SK-N-SH treated with all-trans-retinoic acid at 6 μM for 48 hours (cell line): ENCODE results near the gene SLC22A3.

ENCODE experiments used
- ATAC-seq: fragments of 200-7000 bp; cut with Tn5 transposase; 3 replicates; pipeline ENCODE4 v1.9.1; 2020; ENCODE audit warnings: mild to moderate bottlenecking, moderate library complexity
- ARNTL ChIP-seq: fragments of 450-650 bp; formaldehyde crosslinking; IDR thresholded peaks from 2 replicates; pipeline ENCODE4 v1.5.0; 2020; ENCODE audit warnings: low read depth, mild to moderate bottlenecking, moderate library complexity, borderline replicate concordance
- BACH2 ChIP-seq: fragments of 250-450 bp; sonication (Bioruptor Pico); IDR thresholded peaks from 2 replicates; pipeline ENCODE4 v1.9.0; 2021; ENCODE audit warnings: mild to moderate bottlenecking, borderline replicate concordance
- CSDC2 ChIP-seq: fragments of 250-450 bp; sonication (Bioruptor Pico); IDR thresholded peaks from 2 replicates; pipeline ENCODE4 v1.5.0; 2020; ENCODE audit warnings: mild to moderate bottlenecking, moderate library complexity
- GLIS3 ChIP-seq: fragments of 250-450 bp; sonication (Bioruptor Pico); IDR thresholded peaks from 2 replicates; pipeline ENCODE4 v1.5.0; 2020; ENCODE audit warnings: mild to moderate bottlenecking, moderate library complexity
- ISL1 ChIP-seq: fragments of 250-450 bp; sonication (Bioruptor Pico); IDR thresholded peaks from 2 replicates; pipeline ENCODE4 v2.1.2; 2022; ENCODE audit warnings: mild to moderate bottlenecking, moderate library complexity
- OSR1 ChIP-seq: fragments of 250-450 bp; sonication (Bioruptor Pico); IDR thresholded peaks from 2 replicates; pipeline ENCODE4 v1.8.0; 2022; ENCODE audit warnings: moderate library complexity, mild to moderate bottlenecking, inconsistent platforms
- PPARA ChIP-seq: fragments of 250-450 bp; sonication (Bioruptor Pico); IDR thresholded peaks from 2 replicates; pipeline ENCODE4 v1.5.0; 2020; ENCODE audit warnings: mild to moderate bottlenecking, borderline replicate concordance
- RARB ChIP-seq: fragments of 250-450 bp; sonication (Bioruptor Pico); IDR thresholded peaks from 2 replicates; pipeline ENCODE4 v1.8.0; 2021; ENCODE audit warnings: mild to moderate bottlenecking, moderate library complexity
- SNAI2 ChIP-seq: fragments of 250-450 bp; sonication (Bioruptor Pico); IDR thresholded peaks from 2 replicates; pipeline ENCODE4 v1.5.0; 2020; ENCODE audit warnings: mild to moderate bottlenecking, moderate library complexity
- TCF4 ChIP-seq: fragments of 250-450 bp; sonication (Bioruptor Pico); IDR thresholded peaks from 2 replicates; pipeline ENCODE4 v1.8.0; 2021; ENCODE audit warnings: mild to moderate bottlenecking, moderate library complexity, borderline replicate concordance
- TOX ChIP-seq: fragments of 250-450 bp; sonication (Bioruptor Pico); IDR thresholded peaks from 2 replicates; pipeline ENCODE4 v1.8.0; 2021; ENCODE audit warnings: mild to moderate bottlenecking, moderate library complexity, borderline replicate concordance
- ZC3H10 ChIP-seq: fragments of 250-450 bp; sonication (Bioruptor Pico); IDR thresholded peaks from 2 replicates; pipeline ENCODE4 v1.5.1; 2021; ENCODE audit warnings: mild to moderate bottlenecking, moderate library complexity
- ZFP30 ChIP-seq: fragments of 450-650 bp; formaldehyde crosslinking; IDR thresholded peaks from 2 replicates; pipeline ENCODE4 v1.5.0; 2022; ENCODE audit warnings: mild to moderate bottlenecking, moderate library complexity
- ZNF565 ChIP-seq: fragments of 450-650 bp; formaldehyde crosslinking; conservative IDR thresholded peaks from 2 replicates; pipeline ENCODE4 v1.5.0; 2020; ENCODE audit warnings: low read depth, mild to moderate bottlenecking, moderate library complexity
- ZNF70 ChIP-seq: fragments of 450-650 bp; formaldehyde crosslinking; IDR thresholded peaks from 2 replicates; pipeline ENCODE4 v1.5.0; 2020; ENCODE audit warnings: mild to moderate bottlenecking, moderate library complexity
- ZNF8 ChIP-seq: fragments of 450-650 bp; formaldehyde crosslinking; IDR thresholded peaks from 2 replicates; pipeline ENCODE4 v1.5.0; 2020; ENCODE audit warnings: mild to moderate bottlenecking, moderate library complexity
- TF ChIP-seq, protein P1 (sequence below): fragments of 250-450 bp; sonication (Bioruptor Pico); IDR thresholded peaks from 2 replicates; pipeline ENCODE4 v1.5.1; 2020; ENCODE audit warnings: low read depth, mild to moderate bottlenecking, moderate library complexity
- TF ChIP-seq, protein P2 (sequence below): fragments of 250-450 bp; sonication (Bioruptor Pico); IDR thresholded peaks from 2 replicates; pipeline ENCODE4 v1.5.0; 2020; ENCODE audit warnings: mild to moderate bottlenecking, moderate library complexity
- TF ChIP-seq, protein P3 (sequence below): fragments of 250-450 bp; sonication (Bioruptor Pico); IDR thresholded peaks from 2 replicates; pipeline ENCODE4 v1.8.0; 2020; ENCODE audit warnings: mild to moderate bottlenecking, moderate library complexity, borderline replicate concordance
- TF ChIP-seq, protein P4 (sequence below): fragments of 250-450 bp; sonication (Bioruptor Pico); IDR thresholded peaks from 2 replicates; pipeline ENCODE4 v1.8.0; 2021; ENCODE audit warnings: low read depth, mild to moderate bottlenecking, moderate library complexity, borderline replicate concordance
- TF ChIP-seq, protein P5 (sequence below): fragments of 250-450 bp; sonication (Bioruptor Pico); IDR thresholded peaks from 2 replicates; pipeline ENCODE4 v1.5.1; 2021; ENCODE audit warnings: mild to moderate bottlenecking, moderate library complexity

SLC22A3 gene

DNA sequence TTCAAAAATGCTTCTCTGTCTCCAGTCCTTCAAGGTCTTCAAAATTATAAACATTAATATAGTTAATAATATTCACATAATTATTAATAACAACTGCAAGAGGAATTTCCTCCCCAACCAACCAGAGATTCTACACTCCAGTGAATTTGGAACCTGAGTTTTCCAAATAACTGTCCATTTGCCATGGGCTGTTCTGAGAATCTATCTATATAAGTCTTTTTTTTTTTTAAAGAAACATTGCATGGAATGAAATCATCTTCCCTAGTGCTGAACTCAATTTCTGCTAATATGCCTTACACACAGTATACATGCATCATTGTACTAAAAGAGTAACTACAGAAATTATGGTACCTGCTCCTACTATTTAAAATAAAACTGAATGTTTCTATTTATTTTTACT lies 113.9 kb downstream of the SLC22A3 start:
- no peak for TF ChIP-seq BACH2
- TF ChIP-seq ZFP30, result no peak
- no peak for TF ChIP-seq ISL1 (CRISPR knock-in tag)
- peak; percentile 35; the same call in 2 of the 3 replicates for ATAC-seq

DNA sequence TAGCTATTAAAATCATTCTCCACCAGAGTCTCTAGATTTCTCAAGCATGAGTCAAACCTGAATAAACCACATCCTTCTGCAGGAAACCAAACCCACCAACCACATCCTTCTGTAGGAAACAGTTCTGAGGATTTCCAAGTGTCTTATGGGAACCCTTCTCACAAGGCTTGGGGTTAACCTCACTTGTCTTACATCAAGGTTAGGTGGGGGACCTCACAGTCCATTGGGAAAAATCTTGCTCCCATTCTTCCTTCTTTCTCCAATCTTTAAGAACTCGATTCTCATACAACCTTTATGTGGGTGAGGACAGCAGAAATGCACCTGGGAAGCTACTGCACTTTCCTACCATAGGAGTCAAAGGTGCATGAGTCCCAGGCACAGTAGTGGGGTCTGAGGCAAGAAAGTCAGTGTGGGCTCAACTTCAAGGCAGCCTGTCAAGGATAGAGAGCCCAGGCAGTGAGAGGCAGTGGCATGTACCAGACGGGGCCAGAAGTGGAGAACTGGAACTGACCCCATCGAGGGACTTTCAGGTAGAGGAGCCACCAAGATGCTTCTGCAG lies 114.5 kb downstream of the SLC22A3 start:
- ATAC-seq, result peak; percentile 77
- TF ChIP-seq ZNF565 (CRISPR knock-in tag) (no peak), ZNF70 (no peak), RARB (CRISPR knock-in tag) (no peak), ZNF8 (no peak), ARNTL (CRISPR knock-in tag) (no peak), ZC3H10 (CRISPR knock-in tag) (no peak), TOX (CRISPR knock-in tag) (no peak), ISL1 (CRISPR knock-in tag) (no peak), TCF4 (CRISPR knock-in tag) (no peak), GLIS3 (CRISPR knock-in tag) (no peak), OSR1 (no peak), BACH2 (no peak), PPARA (no peak), ZFP30 (no peak), SNAI2 (CRISPR knock-in tag) (no peak), CSDC2 (no peak)
- TF ChIP-seq, protein P1, sequence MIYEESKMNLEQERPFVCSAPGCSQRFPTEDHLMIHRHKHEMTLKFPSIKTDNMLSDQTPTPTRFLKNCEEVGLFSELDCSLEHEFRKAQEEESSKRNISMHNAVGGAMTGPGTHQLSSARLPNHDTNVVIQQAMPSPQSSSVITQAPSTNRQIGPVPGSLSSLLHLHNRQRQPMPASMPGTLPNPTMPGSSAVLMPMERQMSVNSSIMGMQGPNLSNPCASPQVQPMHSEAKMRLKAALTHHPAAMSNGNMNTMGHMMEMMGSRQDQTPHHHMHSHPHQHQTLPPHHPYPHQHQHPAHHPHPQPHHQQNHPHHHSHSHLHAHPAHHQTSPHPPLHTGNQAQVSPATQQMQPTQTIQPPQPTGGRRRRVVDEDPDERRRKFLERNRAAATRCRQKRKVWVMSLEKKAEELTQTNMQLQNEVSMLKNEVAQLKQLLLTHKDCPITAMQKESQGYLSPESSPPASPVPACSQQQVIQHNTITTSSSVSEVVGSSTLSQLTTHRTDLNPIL (CRISPR knock-in tag), result no peak
- TF ChIP-seq, protein P2, sequence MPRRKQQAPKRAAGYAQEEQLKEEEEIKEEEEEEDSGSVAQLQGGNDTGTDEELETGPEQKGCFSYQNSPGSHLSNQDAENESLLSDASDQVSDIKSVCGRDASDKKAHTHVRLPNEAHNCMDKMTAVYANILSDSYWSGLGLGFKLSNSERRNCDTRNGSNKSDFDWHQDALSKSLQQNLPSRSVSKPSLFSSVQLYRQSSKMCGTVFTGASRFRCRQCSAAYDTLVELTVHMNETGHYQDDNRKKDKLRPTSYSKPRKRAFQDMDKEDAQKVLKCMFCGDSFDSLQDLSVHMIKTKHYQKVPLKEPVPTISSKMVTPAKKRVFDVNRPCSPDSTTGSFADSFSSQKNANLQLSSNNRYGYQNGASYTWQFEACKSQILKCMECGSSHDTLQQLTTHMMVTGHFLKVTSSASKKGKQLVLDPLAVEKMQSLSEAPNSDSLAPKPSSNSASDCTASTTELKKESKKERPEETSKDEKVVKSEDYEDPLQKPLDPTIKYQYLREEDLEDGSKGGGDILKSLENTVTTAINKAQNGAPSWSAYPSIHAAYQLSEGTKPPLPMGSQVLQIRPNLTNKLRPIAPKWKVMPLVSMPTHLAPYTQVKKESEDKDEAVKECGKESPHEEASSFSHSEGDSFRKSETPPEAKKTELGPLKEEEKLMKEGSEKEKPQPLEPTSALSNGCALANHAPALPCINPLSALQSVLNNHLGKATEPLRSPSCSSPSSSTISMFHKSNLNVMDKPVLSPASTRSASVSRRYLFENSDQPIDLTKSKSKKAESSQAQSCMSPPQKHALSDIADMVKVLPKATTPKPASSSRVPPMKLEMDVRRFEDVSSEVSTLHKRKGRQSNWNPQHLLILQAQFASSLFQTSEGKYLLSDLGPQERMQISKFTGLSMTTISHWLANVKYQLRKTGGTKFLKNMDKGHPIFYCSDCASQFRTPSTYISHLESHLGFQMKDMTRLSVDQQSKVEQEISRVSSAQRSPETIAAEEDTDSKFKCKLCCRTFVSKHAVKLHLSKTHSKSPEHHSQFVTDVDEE (CRISPR knock-in tag), result no peak
- TF ChIP-seq, protein P3, sequence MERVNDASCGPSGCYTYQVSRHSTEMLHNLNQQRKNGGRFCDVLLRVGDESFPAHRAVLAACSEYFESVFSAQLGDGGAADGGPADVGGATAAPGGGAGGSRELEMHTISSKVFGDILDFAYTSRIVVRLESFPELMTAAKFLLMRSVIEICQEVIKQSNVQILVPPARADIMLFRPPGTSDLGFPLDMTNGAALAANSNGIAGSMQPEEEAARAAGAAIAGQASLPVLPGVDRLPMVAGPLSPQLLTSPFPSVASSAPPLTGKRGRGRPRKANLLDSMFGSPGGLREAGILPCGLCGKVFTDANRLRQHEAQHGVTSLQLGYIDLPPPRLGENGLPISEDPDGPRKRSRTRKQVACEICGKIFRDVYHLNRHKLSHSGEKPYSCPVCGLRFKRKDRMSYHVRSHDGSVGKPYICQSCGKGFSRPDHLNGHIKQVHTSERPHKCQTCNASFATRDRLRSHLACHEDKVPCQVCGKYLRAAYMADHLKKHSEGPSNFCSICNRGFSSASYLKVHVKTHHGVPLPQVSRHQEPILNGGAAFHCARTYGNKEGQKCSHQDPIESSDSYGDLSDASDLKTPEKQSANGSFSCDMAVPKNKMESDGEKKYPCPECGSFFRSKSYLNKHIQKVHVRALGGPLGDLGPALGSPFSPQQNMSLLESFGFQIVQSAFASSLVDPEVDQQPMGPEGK (CRISPR knock-in tag), result no peak
- TF ChIP-seq, protein P4, sequence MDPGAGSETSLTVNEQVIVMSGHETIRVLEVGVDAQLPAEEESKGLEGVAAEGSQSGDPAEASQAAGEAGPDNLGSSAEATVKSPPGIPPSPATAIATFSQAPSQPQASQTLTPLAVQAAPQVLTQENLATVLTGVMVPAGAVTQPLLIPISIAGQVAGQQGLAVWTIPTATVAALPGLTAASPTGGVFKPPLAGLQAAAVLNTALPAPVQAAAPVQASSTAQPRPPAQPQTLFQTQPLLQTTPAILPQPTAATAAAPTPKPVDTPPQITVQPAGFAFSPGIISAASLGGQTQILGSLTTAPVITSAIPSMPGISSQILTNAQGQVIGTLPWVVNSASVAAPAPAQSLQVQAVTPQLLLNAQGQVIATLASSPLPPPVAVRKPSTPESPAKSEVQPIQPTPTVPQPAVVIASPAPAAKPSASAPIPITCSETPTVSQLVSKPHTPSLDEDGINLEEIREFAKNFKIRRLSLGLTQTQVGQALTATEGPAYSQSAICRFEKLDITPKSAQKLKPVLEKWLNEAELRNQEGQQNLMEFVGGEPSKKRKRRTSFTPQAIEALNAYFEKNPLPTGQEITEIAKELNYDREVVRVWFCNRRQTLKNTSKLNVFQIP (CRISPR knock-in tag), result no peak

DNA sequence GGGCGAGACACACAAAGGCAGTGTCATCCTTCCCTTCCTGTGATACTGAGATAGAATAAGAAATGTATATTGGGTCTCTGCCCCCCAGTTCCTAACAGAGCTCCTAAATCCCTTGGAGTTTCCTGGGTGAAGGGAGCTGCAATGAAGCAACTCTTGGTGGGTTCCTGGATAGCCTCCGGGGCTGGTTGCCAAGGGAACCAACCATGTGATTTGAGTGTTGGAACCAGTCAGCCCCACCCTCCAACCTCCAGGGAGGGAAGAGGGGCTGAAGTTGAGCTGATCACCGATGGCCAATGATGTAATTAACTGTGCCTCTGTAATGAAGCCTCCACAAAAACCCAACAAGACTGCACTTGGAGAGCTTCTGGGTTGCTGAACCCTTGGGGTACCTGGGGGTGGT lies 116.6 kb downstream of the SLC22A3 start:
- no peak for ATAC-seq
- TF ChIP-seq ZNF565 (CRISPR knock-in tag), result no peak
- no peak for TF ChIP-seq ARNTL (CRISPR knock-in tag)
- TF ChIP-seq RARB (CRISPR knock-in tag), result no peak

DNA sequence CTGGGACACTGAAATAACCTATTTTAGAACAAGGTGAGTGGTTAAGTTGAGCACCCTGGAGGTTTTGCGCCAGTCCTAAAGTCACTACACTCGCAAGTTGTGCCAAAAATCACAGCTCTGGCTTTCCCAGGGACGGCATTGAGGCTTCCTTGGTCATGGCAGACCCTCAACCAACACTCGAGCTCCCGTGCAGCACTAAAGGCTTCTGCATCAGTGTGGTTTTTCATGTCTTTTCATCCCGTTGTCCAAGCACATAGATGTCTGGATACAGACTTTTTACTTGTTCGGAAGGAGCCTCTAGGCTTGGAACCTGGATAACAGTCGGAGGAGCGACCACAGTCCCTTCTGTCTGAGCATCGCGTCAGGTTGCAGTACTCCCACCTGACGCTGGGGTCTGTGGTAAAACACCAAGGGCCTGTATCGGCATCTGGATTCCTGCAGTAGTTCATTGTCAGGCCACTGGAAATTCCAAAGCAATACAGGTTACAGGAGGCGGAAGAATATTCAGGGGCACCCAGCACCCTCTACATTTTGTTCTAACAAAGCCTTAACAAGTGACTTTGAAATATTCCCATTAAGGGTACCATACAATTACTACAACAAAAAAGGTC lies 119.2 kb downstream of the SLC22A3 start:
- peak; percentile 78 for ATAC-seq

DNA sequence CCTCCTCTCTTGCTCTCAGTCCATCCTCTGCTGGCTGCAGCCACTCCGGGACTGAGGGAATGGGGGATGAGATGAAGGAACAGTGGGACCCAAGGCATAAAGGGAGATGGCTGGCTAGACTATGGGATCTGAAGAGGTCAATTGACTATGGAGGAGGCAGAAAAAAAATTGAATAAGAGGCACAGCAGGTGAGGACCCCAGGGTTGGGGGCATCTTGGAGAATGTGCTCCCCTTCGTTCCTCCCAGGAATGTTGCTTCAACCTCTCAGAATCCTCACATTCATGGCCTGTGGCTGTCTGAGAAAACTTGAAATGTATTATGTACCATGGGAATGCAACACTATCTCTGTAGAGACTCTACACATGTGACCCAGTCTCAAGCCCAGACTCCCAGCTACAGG lies 121.0 kb downstream of the SLC22A3 start:
- ATAC-seq, result no peak
- no peak for TF ChIP-seq GLIS3 (CRISPR knock-in tag)
- TF ChIP-seq, protein P5, sequence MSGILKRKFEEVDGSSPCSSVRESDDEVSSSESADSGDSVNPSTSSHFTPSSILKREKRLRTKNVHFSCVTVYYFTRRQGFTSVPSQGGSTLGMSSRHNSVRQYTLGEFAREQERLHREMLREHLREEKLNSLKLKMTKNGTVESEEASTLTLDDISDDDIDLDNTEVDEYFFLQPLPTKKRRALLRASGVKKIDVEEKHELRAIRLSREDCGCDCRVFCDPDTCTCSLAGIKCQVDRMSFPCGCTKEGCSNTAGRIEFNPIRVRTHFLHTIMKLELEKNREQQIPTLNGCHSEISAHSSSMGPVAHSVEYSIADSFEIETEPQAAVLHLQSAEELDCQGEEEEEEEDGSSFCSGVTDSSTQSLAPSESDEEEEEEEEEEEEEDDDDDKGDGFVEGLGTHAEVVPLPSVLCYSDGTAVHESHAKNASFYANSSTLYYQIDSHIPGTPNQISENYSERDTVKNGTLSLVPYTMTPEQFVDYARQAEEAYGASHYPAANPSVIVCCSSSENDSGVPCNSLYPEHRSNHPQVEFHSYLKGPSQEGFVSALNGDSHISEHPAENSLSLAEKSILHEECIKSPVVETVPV (CRISPR knock-in tag), result no peak
- TF ChIP-seq TCF4 (CRISPR knock-in tag), result no peak
- no peak for TF ChIP-seq RARB (CRISPR knock-in tag)
- no peak for TF ChIP-seq BACH2
- TF ChIP-seq, protein P1 (CRISPR knock-in tag), result no peak
- TF ChIP-seq ZNF565 (CRISPR knock-in tag), result no peak
- no peak for TF ChIP-seq ISL1 (CRISPR knock-in tag)
